Mesodermal cell (in vitro differentiated cells): Measurements from ENCODE around the gene LRCH3.

Experiments
- H3K27ac ChIP-seq: 2 replicates; pipeline ENCODE4 v1.7.0; 2013; ENCODE audit warnings: mild to moderate bottlenecking, low read depth, low read length, moderate library complexity; ENCODE audit not compliant: severe bottlenecking
- H3K36me3 ChIP-seq: 2 replicates; pipeline ENCODE4 v1.7.1; 2013; ENCODE audit warnings: mild to moderate bottlenecking, low read length, moderate library complexity; ENCODE audit not compliant: control insufficient read depth, insufficient read depth
- H3K4me1 ChIP-seq: one replicate; pipeline ENCODE4 v1.7.1; 2013; ENCODE audit warnings: mild to moderate bottlenecking, low read length; ENCODE audit not compliant: insufficient read depth, control insufficient read depth, poor library complexity, severe bottlenecking
- H3K4me3 ChIP-seq: 2 replicates; pipeline ENCODE4 v1.7.0; 2013; ENCODE audit warnings: low read length, control low read depth, mild to moderate bottlenecking; ENCODE audit not compliant: insufficient read depth, poor library complexity, severe bottlenecking; ENCODE audit errors: extremely low read depth
- H3K9me3 ChIP-seq: 2 replicates; pipeline ENCODE4 v1.7.1; 2013; ENCODE audit warnings: mild to moderate bottlenecking, low read length, moderate library complexity; ENCODE audit not compliant: control insufficient read depth
- WGBS, 2 experiments: methylation state at CpG; one replicate each; pipeline ENCODE4 v1.1.5; 2013; ENCODE audit warnings: missing lambda C conversion rate in 2 of 2; ENCODE audit not compliant: insufficient coverage in 2 of 2; 5-methylcytosine and 5-hydroxymethylcytosine counted together

LRCH3 gene

DNA sequence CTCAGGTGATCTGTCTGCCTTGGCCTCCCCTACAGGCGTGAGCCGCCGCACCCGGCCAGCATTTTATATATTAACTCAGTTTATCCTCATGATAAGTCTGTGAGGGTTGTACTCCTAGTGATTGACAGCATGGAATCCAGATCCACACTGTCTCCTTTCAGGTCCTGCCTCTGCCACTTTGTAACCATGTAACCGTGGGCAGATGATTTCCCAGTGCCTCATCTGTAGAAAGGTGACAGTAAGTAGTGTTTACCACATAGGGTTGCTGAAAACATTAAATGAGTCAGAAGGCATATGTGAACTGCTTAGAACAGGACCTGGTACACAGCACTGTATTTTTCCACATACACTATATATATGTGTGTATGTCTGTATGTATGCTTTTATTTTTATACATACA lies 38.9 kb upstream of the LRCH3 start:
- Histone ChIP-seq H3K36me3 (peaks cover 6% of the 10 kb centered on the region), H3K4me3 (no peak overlapping the region), H3K9me3 (no peaks in the 10 kb centered on the region), H3K27ac (no peak overlapping the region), H3K4me1 (peaks cover 10% of the 10 kb centered on the region)
- WGBS, 2 experiments, result 95% methylated on average over 4 of the region's 5 CpGs; no CpG with 5 or more reads in 1 of the 2 experiments

DNA sequence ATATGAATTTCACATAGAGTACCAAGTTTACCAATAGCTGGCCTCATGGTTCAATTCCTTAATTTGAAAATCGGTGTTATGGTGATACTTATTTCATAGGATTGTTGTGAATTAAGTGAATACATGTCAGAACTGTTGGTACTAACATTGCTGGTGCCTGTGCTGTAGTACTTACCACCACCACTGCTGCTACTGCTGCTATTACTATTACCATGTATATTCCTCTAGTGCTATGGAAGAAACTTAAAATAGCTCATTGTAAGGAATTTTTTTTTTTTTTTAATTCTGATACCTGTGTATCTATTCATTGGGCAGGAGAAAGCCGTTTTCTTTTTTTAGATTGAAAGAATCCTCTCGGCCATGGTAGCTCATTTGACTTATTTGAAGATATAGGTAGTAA lies 37.8 kb upstream of the LRCH3 start:
- Histone ChIP-seq H3K4me3 (no peak overlapping the region), H3K4me1 (peaks cover 9% of the 10 kb centered on the region), H3K27ac (no peak overlapping the region), H3K36me3 (peaks cover 17% of the 10 kb centered on the region), H3K9me3 (no peaks in the 10 kb centered on the region)
- WGBS, 2 experiments, result 100% methylated on average over 2 of the region's 3 CpGs; no CpG with 5 or more reads in 1 of the 2 experiments

DNA sequence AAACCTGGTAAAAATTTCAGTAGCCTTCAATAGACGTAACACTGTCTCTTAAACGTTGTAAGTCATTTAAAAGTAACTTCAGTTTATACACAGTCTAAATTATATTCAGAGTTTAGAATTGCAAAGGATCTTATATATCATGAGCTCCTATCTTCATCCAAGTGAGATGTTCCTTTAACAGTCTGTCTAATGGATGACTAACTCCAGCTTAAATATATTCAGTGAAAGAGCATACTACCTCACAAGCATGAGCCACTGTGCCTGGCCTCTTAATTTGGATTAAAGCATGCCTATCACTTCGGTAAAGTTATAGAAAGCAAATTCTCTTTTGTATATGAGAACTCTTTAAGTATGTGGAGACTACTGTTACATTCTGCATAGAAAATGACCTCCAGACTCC lies 34.4 kb upstream of the LRCH3 start:
- no CpG with 5 or more reads among the region's 3 CpGs for WGBS, 2 experiments
- H3K4me1 ChIP-seq, result peaks cover 6% of the 10 kb centered on the region
- no peak overlapping the region for H3K27ac ChIP-seq
- no peak overlapping the region for H3K4me3 ChIP-seq
- no peaks in the 10 kb centered on the region for H3K9me3 ChIP-seq
- H3K36me3 ChIP-seq, result peaks cover 38% of the 10 kb centered on the region

DNA sequence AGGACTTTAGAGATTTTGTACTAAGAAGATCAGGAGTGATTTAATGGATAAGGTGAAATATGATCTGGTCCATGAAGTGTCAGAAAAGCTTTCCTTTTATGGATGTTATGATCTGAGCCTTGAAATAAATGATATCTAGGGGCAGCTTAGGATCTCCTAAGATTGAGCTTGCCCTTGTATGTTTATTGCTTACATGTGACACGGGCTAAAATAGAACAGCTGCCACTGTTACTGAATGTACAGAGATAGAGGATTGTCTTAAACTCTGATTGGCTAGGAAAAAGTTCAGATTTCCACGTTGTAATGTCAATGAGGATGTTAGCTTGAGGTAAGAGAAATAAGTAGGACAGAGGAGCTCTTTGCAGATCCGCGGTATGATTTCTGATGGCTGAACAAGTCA lies 32.5 kb upstream of the LRCH3 start:
- Histone ChIP-seq H3K36me3 (peaks cover 53% of the 10 kb centered on the region), H3K4me3 (no peak overlapping the region), H3K27ac (no peak overlapping the region), H3K4me1 (no peaks in the 10 kb centered on the region), H3K9me3 (no peaks in the 10 kb centered on the region)
- 97 to 98% methylated on average over 4 of the region's 4 CpGs for WGBS, 2 experiments

DNA sequence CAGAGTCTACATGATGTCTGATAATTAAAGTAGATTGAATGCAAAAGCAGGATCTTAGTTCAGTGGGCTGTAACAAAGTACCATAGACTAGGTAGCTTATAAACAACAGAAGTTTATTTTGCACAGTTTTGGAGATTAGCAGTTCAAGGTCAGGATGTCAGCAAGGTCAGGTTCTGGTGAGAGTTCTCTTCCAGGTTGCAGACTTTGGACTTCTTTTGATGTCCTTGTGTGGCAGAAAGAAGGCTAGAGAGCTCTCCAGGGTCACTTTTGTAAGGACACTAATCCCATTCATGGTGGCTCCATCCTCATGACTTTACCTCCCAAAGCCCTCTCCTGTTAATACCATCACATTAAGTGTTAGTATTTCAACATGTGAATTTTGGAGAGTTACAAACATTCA lies 29.3 kb upstream of the LRCH3 start:
- Histone ChIP-seq H3K4me3 (no peak overlapping the region), H3K27ac (no peak overlapping the region), H3K9me3 (no peaks in the 10 kb centered on the region), H3K4me1 (no peaks in the 10 kb centered on the region), H3K36me3 (peaks cover 66% of the 10 kb centered on the region)

DNA sequence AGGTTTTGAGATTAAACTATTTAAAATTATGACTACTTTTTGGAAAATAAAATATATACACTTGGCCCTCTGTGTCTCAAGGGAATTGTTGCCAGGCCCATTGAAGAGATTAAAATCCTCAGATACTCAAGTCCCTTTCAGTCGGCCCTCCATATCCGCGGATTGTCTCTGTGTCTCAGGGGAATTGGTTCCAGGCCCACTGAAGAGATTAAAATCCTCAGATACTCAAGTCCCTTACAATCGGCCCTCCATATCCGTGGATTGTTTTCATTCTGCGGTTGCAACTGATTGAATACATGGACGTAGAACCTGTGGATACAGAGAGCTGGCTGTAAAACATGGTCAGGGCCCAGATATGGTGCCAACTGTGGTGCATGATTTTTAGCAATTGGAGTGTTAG lies 15.7 kb upstream of the LRCH3 start:
- H3K27ac ChIP-seq, result no peak overlapping the region
- H3K4me1 ChIP-seq, result no peaks in the 10 kb centered on the region
- H3K36me3 ChIP-seq, result peaks cover 86% of the 10 kb centered on the region
- H3K9me3 ChIP-seq, result no peaks in the 10 kb centered on the region
- no peak overlapping the region for H3K4me3 ChIP-seq
- WGBS, 2 experiments, result 90 to 91% methylated on average over 5 to 7 of the region's 7 CpGs

DNA sequence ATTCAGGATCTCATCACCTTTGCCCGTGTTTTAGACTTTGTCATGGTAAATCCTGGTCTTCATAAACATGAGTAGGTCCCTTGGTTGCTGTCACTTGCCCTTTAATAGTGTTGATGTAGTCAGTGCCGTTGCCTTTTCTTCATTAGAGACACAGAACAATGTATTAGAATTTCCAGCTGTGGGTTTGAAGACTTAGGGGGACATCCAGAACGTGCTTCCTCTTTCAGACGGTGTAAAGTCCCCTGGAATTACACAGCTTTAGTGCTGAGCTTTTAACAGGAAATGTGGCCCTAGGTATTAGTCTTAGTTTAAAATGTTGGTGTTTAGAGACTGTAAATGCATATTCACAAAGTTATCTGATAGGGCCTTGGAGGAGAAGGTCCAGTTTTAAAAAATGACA lies 8.8 kb upstream of the LRCH3 start:
- WGBS, 2 experiments, result 75 to 87% methylated on average over 3 of the region's 4 CpGs

DNA sequence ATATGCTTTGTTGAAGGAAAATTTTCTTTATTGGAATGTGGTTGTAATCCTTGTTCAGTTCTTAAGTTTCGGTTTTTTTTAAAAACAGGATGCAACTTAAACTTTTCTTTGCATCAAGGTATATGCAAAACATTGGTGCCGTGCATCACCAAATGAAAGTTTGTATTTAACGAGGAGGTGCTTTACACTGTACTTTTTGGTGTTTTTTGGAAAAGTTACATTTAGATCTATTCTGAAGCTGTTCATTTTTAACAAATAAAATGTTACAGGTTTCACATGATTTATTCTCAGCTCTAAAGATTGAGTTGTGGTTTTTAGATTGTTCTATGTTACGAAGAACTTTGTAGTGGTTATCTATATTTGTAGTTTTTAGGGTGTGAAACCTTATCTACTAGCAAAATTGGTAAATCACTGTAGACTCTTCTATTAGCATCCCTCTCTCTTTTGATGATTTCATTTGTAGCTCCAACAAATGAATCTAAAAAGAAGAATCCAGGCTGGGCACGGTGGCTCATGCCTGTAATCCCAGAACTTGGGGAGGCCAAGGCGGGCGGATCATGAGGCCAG lies 7.0 kb upstream of the LRCH3 start:
- H3K4me1 ChIP-seq, result no peaks in the 10 kb centered on the region
- no peak overlapping the region for H3K27ac ChIP-seq
- H3K9me3 ChIP-seq, result no peaks in the 10 kb centered on the region
- 96 to 100% methylated on average over 3 of the region's 7 CpGs for WGBS, 2 experiments
- peaks cover 50% of the 10 kb centered on the region for H3K36me3 ChIP-seq
- no peak overlapping the region for H3K4me3 ChIP-seq

More for the DNA sequence above, 8.8 kb upstream of the LRCH3 start:
- peaks cover 60% of the 10 kb centered on the region for H3K36me3 ChIP-seq
- H3K4me1 ChIP-seq, result no peaks in the 10 kb centered on the region
- H3K4me3 ChIP-seq, result no peak overlapping the region
- no peaks in the 10 kb centered on the region for H3K9me3 ChIP-seq
- no peak overlapping the region for H3K27ac ChIP-seq

DNA sequence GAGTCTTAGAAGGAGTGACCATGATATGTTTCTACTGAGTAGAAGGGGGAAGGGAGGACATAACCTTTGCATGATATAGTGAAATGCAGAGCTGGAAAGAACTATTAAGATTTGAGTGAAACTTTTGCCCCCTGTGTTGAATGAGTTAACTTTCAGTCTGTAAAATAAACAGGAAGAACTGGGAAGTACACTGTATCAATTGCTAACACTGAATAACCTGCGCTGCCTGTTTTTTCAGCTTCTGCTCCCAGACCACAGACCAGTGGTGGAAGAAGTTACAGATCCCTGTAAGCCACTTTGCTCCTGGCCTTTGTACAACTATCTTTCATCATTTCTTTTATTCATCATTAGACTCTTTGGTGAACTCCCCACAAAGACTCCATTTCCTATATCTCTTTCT lies 3.6 kb upstream of the LRCH3 start:
- Histone ChIP-seq H3K4me1 (no peaks in the 10 kb centered on the region), H3K9me3 (no peaks in the 10 kb centered on the region), H3K27ac (no peak overlapping the region), H3K4me3 (no peak overlapping the region), H3K36me3 (peaks cover 23% of the 10 kb centered on the region)
- 100% methylated on average over 1 of the region's 1 CpG for WGBS, 2 experiments

DNA sequence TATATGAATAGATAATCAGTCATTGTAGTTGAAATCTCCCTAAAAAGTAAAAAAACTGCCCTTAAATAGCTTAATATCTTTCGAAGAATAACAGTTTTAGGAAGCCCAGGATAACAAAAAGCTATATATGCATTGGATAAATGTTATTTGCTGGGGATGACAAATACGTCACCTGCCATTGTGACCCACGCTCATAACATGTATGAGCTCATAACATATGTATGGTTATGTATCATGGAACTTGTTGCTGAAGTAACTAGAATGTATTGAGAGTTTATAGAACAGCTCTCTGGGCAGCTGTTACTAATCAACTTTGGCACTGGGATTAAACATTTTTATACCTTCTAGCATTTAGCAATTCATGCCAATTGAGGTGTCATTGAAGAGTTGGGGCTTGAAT lies 1.7 kb upstream of the LRCH3 start:
- no peak overlapping the region for H3K4me3 ChIP-seq
- peaks cover 2% of the 10 kb centered on the region for H3K4me1 ChIP-seq
- no peak overlapping the region for H3K27ac ChIP-seq
- no peaks in the 10 kb centered on the region for H3K9me3 ChIP-seq
- 97 to 100% methylated on average over 2 to 3 of the region's 3 CpGs for WGBS, 2 experiments
- peaks cover 18% of the 10 kb centered on the region for H3K36me3 ChIP-seq

DNA sequence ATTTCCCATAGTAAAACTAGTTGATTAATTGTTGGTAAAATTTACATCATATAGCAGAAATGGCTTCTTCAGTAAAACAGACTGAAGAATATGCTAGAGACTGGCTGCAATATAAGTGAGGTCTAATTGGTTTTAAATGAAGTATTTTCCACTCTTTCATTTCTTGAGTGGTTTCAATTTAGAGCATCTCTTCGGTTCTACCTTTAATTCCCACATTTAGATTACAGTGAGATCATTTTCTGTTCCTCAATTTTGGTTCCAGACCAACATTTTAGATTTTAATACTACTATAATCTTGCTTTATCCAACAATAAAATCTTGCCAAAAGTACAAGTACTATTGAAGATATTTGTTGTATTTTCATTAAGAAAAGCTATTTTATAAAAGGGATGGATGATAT lies 1.0 kb upstream of the LRCH3 start:
- 80 to 100% methylated on average over 1 of the region's 1 CpG for WGBS, 2 experiments

More for the DNA sequence above, 1.0 kb upstream of the LRCH3 start:
- Histone ChIP-seq H3K36me3 (peaks cover 13% of the 10 kb centered on the region), H3K9me3 (no peaks in the 10 kb centered on the region), H3K4me3 (no peak overlapping the region), H3K4me1 (peaks cover 5% of the 10 kb centered on the region), H3K27ac (no peak overlapping the region)
